GM12891 (cell line): Measurements from ENCODE around the gene GPER1.

Experiments used
- PAX5 ChIP-seq: IDR thresholded peaks from 2 replicates; pipeline ENCODE4 v1.6.1; 2011; ENCODE audit warnings: low read length, moderate library complexity, mild to moderate bottlenecking; ENCODE audit not compliant: insufficient read depth, severe bottlenecking
- POLR2A ChIP-seq: IDR thresholded peaks from 2 replicates; pipeline ENCODE4 v1.6.1; 2011; ENCODE audit warnings: low read depth, low read length, control low read depth
- POLR2AphosphoS5 ChIP-seq: IDR thresholded peaks from 2 replicates; pipeline ENCODE4 v1.6.1; 2011; ENCODE audit warnings: low read depth, low read length, control low read depth
- POU2F2 ChIP-seq: IDR thresholded peaks from 2 replicates; pipeline ENCODE4 v1.6.1; 2011; ENCODE audit warnings: low read depth, mild to moderate bottlenecking, control low read depth, low read length, moderate library complexity
- TAF1 ChIP-seq: IDR thresholded peaks from 2 replicates; pipeline ENCODE4 v1.6.1; 2011; ENCODE audit warnings: low read depth, low read length, control low read depth

DNA sequence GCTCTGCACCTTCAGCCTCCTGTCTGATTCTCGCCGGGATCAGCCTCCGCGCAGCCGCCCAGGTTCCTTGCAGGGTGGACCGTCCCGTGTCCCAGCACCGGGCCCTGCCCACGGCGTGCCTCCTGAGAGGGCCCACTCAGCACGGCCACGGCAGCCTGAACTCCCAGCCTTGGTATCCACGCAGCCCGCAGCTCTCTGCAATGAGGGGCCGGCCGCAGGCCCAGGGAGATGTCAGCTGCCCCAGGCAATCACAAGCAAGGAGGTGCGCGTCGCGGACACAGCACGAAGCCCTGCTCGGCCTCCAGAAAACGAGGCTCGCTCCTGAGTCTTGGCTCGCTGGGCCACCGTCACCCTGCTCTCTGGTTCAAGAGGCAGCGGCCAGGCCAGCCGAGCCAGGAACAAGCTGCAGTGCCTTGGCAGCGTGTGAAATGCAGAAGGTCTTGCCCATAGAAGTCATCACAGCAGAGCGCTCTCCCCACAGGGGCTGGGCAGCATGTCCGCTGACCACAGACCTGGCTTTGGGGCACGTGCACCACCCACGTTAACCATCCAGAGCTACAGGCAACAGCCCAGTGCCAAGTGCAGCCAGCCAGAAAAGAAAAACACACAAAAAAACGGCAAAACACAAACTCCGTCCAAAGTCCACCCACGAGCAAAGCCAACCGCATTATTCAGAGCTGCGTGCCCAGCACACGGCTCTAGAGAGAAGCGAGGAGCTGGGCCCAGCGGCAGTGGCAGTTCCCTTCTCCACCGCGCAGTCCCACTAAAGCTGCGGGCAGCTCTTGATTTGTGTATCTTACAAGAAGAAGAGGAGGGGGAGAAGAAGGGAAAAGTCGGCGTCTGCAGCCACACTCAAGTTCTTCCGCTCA is 13.9 kb downstream of the GPER1 start:
- TF ChIP-seq POLR2AphosphoS5 (no peak), POU2F2 (no peak), TAF1 (no peak), POLR2A (no peak), PAX5 (no peak)
